ENCODE measurements around the gene ZNF140. TPM values are rescaled to one million over a fixed set of nuclear protein-coding genes. Genes with fewer than 3 reads are reported as not detected.

Gene ZNF140
- total and polyA plus RNA-seq, 2 of the 13 experiments (the other 11 are each of a cell fraction or from before 2014, with no cell fraction given), result 8.7 to 13.5 TPM

GRCh38 chr12:133081159-133081780 lies 547 bp downstream of the ZNF140 start:
- peaks cover 76% of the 10 kb centered on the region for H3K9me3 ChIP-seq (ENCODE audit: low read length)

More at GRCh38 chr12:133081159-133081780, 547 bp downstream of the ZNF140 start:
- intact Hi-C loops (cut with micrococcal nuclease; ENCODE audit: unreplicated experiment), result loop anchor here (2.0 kb wide), 1 partner anchor 94 kb away; the partner anchor contains the start of gene ZNF26
- Histone ChIP-seq H3K9ac (ENCODE audit: insufficient read depth, low read depth, low read length) (peak overlapping the region; percentile 87), H3K4me1 (ENCODE audit: insufficient read depth, low read length) (peaks cover 14% of the 10 kb centered on the region), H3K4me3 (replicated peaks in 1 of 3; ENCODE audit: insufficient read depth in 1 of 3, low read depth in 2 of 3, low read length in 3 of 3) (peak overlapping the region; percentile 93 to 96 (median 95)), H3K4me2 (ENCODE audit: low read depth, low read length) (peak overlapping the region; percentile 97), H3K79me2 (ENCODE audit: insufficient read depth, low read length) (peaks cover 12% of the 10 kb centered on the region), H3K27ac (ENCODE audit: extremely low read length, insufficient read depth, low read length) (peak overlapping the region; percentile 98), H4K20me1 (ENCODE audit: insufficient read depth, low read length) (no peaks in the 10 kb centered on the region), H2AFZ (ENCODE audit: low read length) (no peak overlapping the region), H3K36me3 (replicated peaks in 1 of 2; ENCODE audit: control insufficient read depth in 1 of 2, insufficient read depth in 2 of 2, low read length in 2 of 2) (peaks cover 6 to 32% of the 10 kb centered on the region in 2 experiments), H3K27me3 (ENCODE audit: control insufficient read depth in 1 of 2, insufficient read depth in 2 of 2, low read length in 2 of 2) (no peaks in the 10 kb centered on the region)
- CTCF ChIA-PET (ENCODE audit: low intra/inter-chr PET ratio, low total read pairs), result interaction anchor here (1.9 kb wide), 1 partner anchor 100 kb away, joined by 10 read pairs; the partner anchor contains the start of gene ZNF268
- in situ Hi-C loops (cut with HindIII; ENCODE audit: extremely low pct_ligation_motif_present, low pct_unique_long_range_greater_than_20kb), result no loop called here
- no peak for FAIRE-seq
- no peak for ATAC-seq
- 0 out of 2 replicates have a peak, but pooled peaks have one; percentile 0 for TF ChIP-seq ZNF547 (CRISPR knock-in tag; IDR thresholded peaks at IDR 0.05)
- TF ChIP-seq ZNF841 (CRISPR knock-in tag; IDR thresholded peaks at IDR 0.05; ENCODE audit: borderline replicate concordance), result 0 out of 2 replicates have a peak, but pooled peaks have one; percentile 13
- 0 out of 2 replicates have a peak, but pooled peaks have one; percentile 2 for TF ChIP-seq ARNT2 (CRISPR knock-in tag; IDR thresholded peaks at IDR 0.05; ENCODE audit: low read depth)
- TF ChIP-seq HMGXB4 (CRISPR knock-in tag; IDR thresholded peaks at IDR 0.05; ENCODE audit: borderline replicate concordance in 1 of 2, low read depth in 1 of 2), result 0 out of 4 replicates have a peak, but pooled peaks of 1 of the 2 experiments have one; percentile 9
- no peak for TF ChIP-seq ZNF615 (CRISPR knock-in tag; IDR thresholded peaks at IDR 0.05; ENCODE audit: borderline replicate concordance)
- no peak for TF ChIP-seq KMT2A (CRISPR knock-in tag; IDR thresholded peaks at IDR 0.05)
- TF ChIP-seq PATZ1 (CRISPR knock-in tag; IDR thresholded peaks at IDR 0.05), result no peak
- BruUV-seq (replicated peaks), result no TSS peak
- no peak for DNase-seq (ENCODE audit: low spot score)
- WGBS (ENCODE audit: low lambda C conversion rate), result 58% methylated on average over 10 of the region's 17 CpGs
- POLR2A ChIA-PET, result interaction anchor here (1.0 to 1.6 kb wide), 4 partner anchors 43 to 100 kb away, joined by 3 to 25 read pairs (median 4); partner anchors contain the start of genes ZNF10, ZNF26, ZNF268 and ZNF891

All from HepG2 (cell line).